Mesendoderm (in vitro differentiated cells): ENCODE data around the gene GMIP.
"Not testable (repeated sequence)": the region's sequence is repeated elsewhere in the genome, so short reads cannot be mapped to it uniquely, and the experiment has no call there.

Experiments used
- DNase-seq: peaks from one replicate; pipeline ENCODE4 v3.0.0; 2013
- H2AK5ac ChIP-seq: 2 replicates; pipeline ENCODE4 v1.6.1; 2013; ENCODE audit warnings: low read length, inconsistent platforms
- H2BK120ac ChIP-seq: 2 replicates; pipeline ENCODE4 v1.6.1; 2013; ENCODE audit warnings: low read depth, mild to moderate bottlenecking, low read length, moderate library complexity, mixed read lengths
- H2BK15ac ChIP-seq: replicated peaks from 2 replicates; pipeline ENCODE4 v1.6.1; 2013; ENCODE audit warnings: low read depth, mild to moderate bottlenecking, moderate library complexity
- H2BK5ac ChIP-seq: 2 replicates; pipeline ENCODE4 v1.6.1; 2013; ENCODE audit warnings: low read length, inconsistent platforms
- H3K18ac ChIP-seq: 2 replicates; pipeline ENCODE4 v1.6.1; 2013; ENCODE audit warnings: mild to moderate bottlenecking, low read length, mixed read lengths
- H3K23ac ChIP-seq: one replicate; pipeline ENCODE4 v1.6.1; 2013; ENCODE audit warnings: low read length
- H3K27ac ChIP-seq: 2 replicates; pipeline ENCODE4 v1.5.1; 2013; ENCODE audit warnings: low read depth, mild to moderate bottlenecking, inconsistent platforms, low read length, moderate library complexity
- H3K27me3 ChIP-seq: 2 replicates; pipeline ENCODE4 v1.6.1; 2013; ENCODE audit warnings: low read length, control low read depth, mild to moderate bottlenecking, inconsistent platforms; ENCODE audit not compliant: insufficient read depth, poor library complexity
- H3K36me3 ChIP-seq: 2 replicates; pipeline ENCODE4 v1.6.1; 2013; ENCODE audit warnings: low read length, inconsistent platforms; ENCODE audit not compliant: control insufficient read depth, insufficient read depth
- H3K4ac ChIP-seq: one replicate; pipeline ENCODE4 v1.6.1; 2013; ENCODE audit warnings: low read depth, mild to moderate bottlenecking, low read length, moderate library complexity
- H3K4me1 ChIP-seq: 2 replicates; pipeline ENCODE4 v1.6.1; 2013; ENCODE audit warnings: low read depth, low read length, inconsistent platforms; ENCODE audit not compliant: control insufficient read depth
- H3K4me2 ChIP-seq: 2 replicates; pipeline ENCODE4 v1.6.1; 2013; ENCODE audit warnings: low read length
- H3K4me3 ChIP-seq: 2 replicates; pipeline ENCODE4 v1.5.1; 2013; ENCODE audit warnings: mild to moderate bottlenecking, low read length
- H3K56ac ChIP-seq: one replicate; pipeline ENCODE4 v1.6.1; 2013; ENCODE audit warnings: low read length
- H3K79me1 ChIP-seq: 2 replicates; pipeline ENCODE4 v1.6.1; 2013; ENCODE audit warnings: low read length, inconsistent platforms
- H3K79me2 ChIP-seq: 2 replicates; pipeline ENCODE4 v1.6.1; 2013; ENCODE audit warnings: mild to moderate bottlenecking, low read length; ENCODE audit not compliant: control insufficient read depth, insufficient read depth
- H3K9ac ChIP-seq: 2 replicates; pipeline ENCODE4 v1.6.1; 2013; ENCODE audit warnings: low read length, inconsistent platforms
- H4K5ac ChIP-seq: one replicate; pipeline ENCODE4 v1.6.1; 2013; ENCODE audit warnings: low read length
- H4K8ac ChIP-seq: one replicate; pipeline ENCODE4 v1.6.1; 2013; ENCODE audit warnings: low read depth, mild to moderate bottlenecking, control low read depth, low read length, moderate library complexity
- WGBS: extraction: QIAGEN DNeasy Blood & Tissue Kit; methylation state at CpG from one replicate; pipeline ENCODE4 v1.1.7; 2013; ENCODE audit warnings: low lambda C conversion rate, missing lambda C conversion rate; ENCODE audit not compliant: insufficient coverage; ENCODE audit errors: extremely low coverage; 5-methylcytosine and 5-hydroxymethylcytosine counted together

The GMIP gene

DNA sequence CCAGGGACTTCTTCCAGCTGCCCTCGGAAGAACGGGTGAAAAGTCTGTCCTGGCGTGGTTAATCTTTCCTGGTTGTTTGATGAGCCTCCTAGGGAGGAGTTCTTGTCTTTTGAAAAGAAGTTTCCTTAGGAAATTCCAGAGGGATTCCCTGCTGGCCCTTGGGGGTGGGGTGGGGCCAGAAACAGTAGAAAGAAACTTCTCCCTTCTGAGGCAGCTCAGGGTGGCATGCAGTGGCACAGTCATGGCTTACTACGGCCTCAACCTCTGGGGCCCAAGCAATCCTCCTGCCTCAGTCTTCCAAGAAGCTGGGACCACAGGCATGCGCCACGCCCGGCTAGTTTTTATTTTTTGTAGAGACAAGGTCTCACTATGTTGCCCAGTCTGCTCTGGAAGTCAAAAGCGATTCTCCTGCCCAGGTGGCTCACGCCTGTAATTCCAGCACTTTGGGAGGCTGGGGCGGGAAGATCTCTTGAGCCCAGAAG is 26.7 kb upstream of the GMIP start:
- peak overlapping the region; percentile 63 for H3K56ac ChIP-seq
- H3K18ac ChIP-seq, result peak overlapping the region; percentile 65
- peak overlapping the region; percentile 28 for H3K4me3 ChIP-seq
- no CpG with 5 or more reads among the region's 10 CpGs for WGBS
- H3K27me3 ChIP-seq, result no peaks in the 10 kb centered on the region
- no peak overlapping the region for H3K4ac ChIP-seq
- H3K23ac ChIP-seq, result no peak overlapping the region
- no peak overlapping the region for H4K8ac ChIP-seq
- peaks cover 3% of the 10 kb centered on the region for H3K79me1 ChIP-seq
- peak overlapping the region; percentile 93 for H3K9ac ChIP-seq
- H3K4me2 ChIP-seq, result peak overlapping the region; percentile 66
- peak; percentile 76 for DNase-seq
- H2BK5ac ChIP-seq, result no peak overlapping the region
- no peaks in the 10 kb centered on the region for H3K4me1 ChIP-seq
- H4K5ac ChIP-seq, result no peak overlapping the region
- H3K27ac ChIP-seq, result peak overlapping the region; percentile 86
- no peak overlapping the region for H2BK15ac ChIP-seq
- no peak overlapping the region for H2AK5ac ChIP-seq
- peaks cover 12% of the 10 kb centered on the region for H3K79me2 ChIP-seq
- H3K36me3 ChIP-seq, result no peaks in the 10 kb centered on the region
- H2BK120ac ChIP-seq, result no peak overlapping the region

DNA sequence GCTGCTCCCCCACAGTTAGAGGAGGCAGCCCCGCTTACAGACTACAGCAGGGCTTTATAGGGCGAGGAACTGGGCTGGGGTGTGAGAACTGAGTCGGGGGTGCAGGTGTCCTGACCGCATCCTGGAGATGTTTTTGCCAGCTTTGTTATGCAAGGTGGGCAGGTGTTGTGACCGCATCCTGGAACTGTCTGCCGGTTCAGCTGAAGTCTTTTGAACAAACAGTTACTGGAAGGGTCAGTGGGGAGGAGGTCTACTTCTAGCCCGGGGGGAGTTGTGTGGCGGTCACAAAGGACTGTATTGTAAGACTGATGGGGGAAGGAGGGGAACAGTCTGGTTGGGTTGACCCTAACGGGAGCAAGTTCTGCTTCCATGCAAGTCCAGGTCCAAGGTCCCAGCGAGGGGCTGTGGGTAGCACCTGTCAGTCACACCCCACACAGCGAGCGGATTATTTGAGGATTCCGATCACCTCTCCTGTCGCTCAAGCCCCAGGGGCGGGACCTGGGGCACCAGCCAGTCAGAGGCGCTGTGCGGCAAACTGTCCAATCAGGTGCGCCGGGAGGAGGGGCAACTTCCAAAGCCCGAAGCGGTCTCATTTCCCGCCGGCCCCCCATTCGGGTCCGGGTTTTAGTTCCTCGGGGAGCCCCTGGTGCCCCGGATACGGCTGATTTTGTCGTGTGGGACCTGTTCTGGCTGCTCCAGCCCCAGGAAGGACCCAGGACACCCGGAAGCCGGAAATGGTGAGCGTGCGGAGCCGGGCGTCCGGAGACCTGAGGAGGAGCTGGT is 25.0 kb upstream of the GMIP start, which contains the start of gene ZNF101:
Gene ZNF101, plus strand, starts transcription at position 610 of the 783 bp plus-strand sequence. Its CDS starts 125 bp downstream, at position 735.
- H3K27ac ChIP-seq, result peak within 1 kb of the TSS; percentile 86
- no peaks in the 10 kb centered on the region for H3K4me1 ChIP-seq
- no peak within 1 kb of the TSS for H4K5ac ChIP-seq
- H2AK5ac ChIP-seq, result no peak within 1 kb of the TSS
- no peak within 1 kb of the TSS for H2BK120ac ChIP-seq
- peak within 1 kb of the TSS; percentile 92 for H3K4me3 ChIP-seq
- peak within 1 kb of the TSS; percentile 91 for H3K18ac ChIP-seq
- no peak within 1 kb of the TSS for H2BK15ac ChIP-seq
- peak within 1 kb of the TSS; percentile 80 for H2BK5ac ChIP-seq
- H3K79me1 ChIP-seq, result peaks cover 3% of the 10 kb centered on the region
- H3K27me3 ChIP-seq, result no peaks in the 10 kb centered on the region
- no peak within 1 kb of the TSS for H3K23ac ChIP-seq
- no peaks in the 10 kb centered on the region for H3K36me3 ChIP-seq
- no peak within 1 kb of the TSS for H4K8ac ChIP-seq
- peak within 1 kb of the TSS; percentile 96 for H3K56ac ChIP-seq
- peak within 1 kb of the TSS; percentile 84 for H3K4me2 ChIP-seq
- H3K9ac ChIP-seq, result peak within 1 kb of the TSS; percentile 93
- peak within 1 kb of the TSS; percentile 28 for H3K4ac ChIP-seq
- peaks cover 12% of the 10 kb centered on the region for H3K79me2 ChIP-seq
- no CpG with 5 or more reads among the region's 36 CpGs for WGBS
- peak; percentile 97 for DNase-seq

- H2BK5ac ChIP-seq, result not testable (repeated sequence)
- WGBS, result no CpG with 5 or more reads among the region's 22 CpGs
These were observed 22.0 kb upstream of the GMIP start for GRCh38 chr19:19665420-19665948.

GRCh38 chr19:19663256-19664120 is 20.0 kb upstream of the GMIP start, which contains the start of gene ATP13A1:
Gene ATP13A1, minus strand, starts transcription at chr19:19663676. Its CDS starts 10 bp downstream, at chr19:19663666.
- Histone ChIP-seq H3K23ac (peak within 1 kb of the TSS; percentile 99), H2BK15ac (no peak within 1 kb of the TSS), H3K27me3 (no peaks in the 10 kb centered on the region), H3K79me1 (peaks cover 23% of the 10 kb centered on the region), H2BK120ac (no peak within 1 kb of the TSS), H3K36me3 (peaks cover 7% of the 10 kb centered on the region), H3K4ac (peak within 1 kb of the TSS; percentile 46), H3K79me2 (peaks cover 28% of the 10 kb centered on the region), H3K4me1 (peaks cover 4% of the 10 kb centered on the region), H3K56ac (peak within 1 kb of the TSS; percentile 98), H3K4me2 (peak within 1 kb of the TSS; percentile 42), H3K27ac (peak within 1 kb of the TSS; percentile 69), H3K18ac (peak within 1 kb of the TSS; percentile 72), H4K5ac (no peak within 1 kb of the TSS), H3K4me3 (peak within 1 kb of the TSS; percentile 90), H2AK5ac (peak within 1 kb of the TSS; percentile 52), H3K9ac (peak within 1 kb of the TSS; percentile 94), H2BK5ac (peak within 1 kb of the TSS; percentile 7), H4K8ac (no peak within 1 kb of the TSS)
- no CpG with 5 or more reads among the region's 85 CpGs for WGBS
- peak; percentile 98 for DNase-seq

More at GRCh38 chr19:19665420-19665948, 22.0 kb upstream of the GMIP start:
- H2BK120ac ChIP-seq, H4K8ac ChIP-seq, H2AK5ac ChIP-seq, H3K27ac ChIP-seq, H3K4me3 ChIP-seq, H2BK15ac ChIP-seq, H3K36me3 ChIP-seq, H3K9ac ChIP-seq, H3K23ac ChIP-seq, DNase-seq, H3K4me2 ChIP-seq, H3K4ac ChIP-seq, H4K5ac ChIP-seq, H3K27me3 ChIP-seq, H3K18ac ChIP-seq, H3K56ac ChIP-seq, H3K4me1 ChIP-seq: not testable (repeated sequence)
- peaks cover 32% of the 10 kb centered on the region for H3K79me2 ChIP-seq
- peaks cover 18% of the 10 kb centered on the region for H3K79me1 ChIP-seq

- WGBS, result no CpG with 5 or more reads among the region's 17 CpGs
- Histone ChIP-seq H3K4me2 (peak overlapping the region; percentile 19), H2AK5ac (peak overlapping the region; percentile 52), H3K4ac (peak overlapping the region; percentile 46), H3K56ac (peak overlapping the region; percentile 98), H3K79me2 (peaks cover 28% of the 10 kb centered on the region), H3K18ac (no peak overlapping the region), H3K36me3 (peaks cover 11% of the 10 kb centered on the region), H3K27me3 (no peaks in the 10 kb centered on the region), H4K8ac (no peak overlapping the region), H3K79me1 (peaks cover 25% of the 10 kb centered on the region), H2BK5ac (no peak overlapping the region), H3K4me3 (peak overlapping the region; percentile 90), H2BK120ac (no peak overlapping the region), H3K9ac (peak overlapping the region; percentile 94), H3K23ac (peak overlapping the region; percentile 99), H3K4me1 (peaks cover 4% of the 10 kb centered on the region), H4K5ac (no peak overlapping the region), H2BK15ac (no peak overlapping the region), H3K27ac (no peak overlapping the region)
- no peak for DNase-seq
These were observed 19.4 kb upstream of the GMIP start for GRCh38 chr19:19662871-19663255.
